ENCODE data around the gene STN1. TPM values are rescaled to one million over a fixed set of nuclear protein-coding genes. Genes with fewer than 3 reads are reported as not detected.
A peak's percentile ranks its signal among the peaks of the same experiment; 100 is the strongest.

The STN1 gene, protein sequence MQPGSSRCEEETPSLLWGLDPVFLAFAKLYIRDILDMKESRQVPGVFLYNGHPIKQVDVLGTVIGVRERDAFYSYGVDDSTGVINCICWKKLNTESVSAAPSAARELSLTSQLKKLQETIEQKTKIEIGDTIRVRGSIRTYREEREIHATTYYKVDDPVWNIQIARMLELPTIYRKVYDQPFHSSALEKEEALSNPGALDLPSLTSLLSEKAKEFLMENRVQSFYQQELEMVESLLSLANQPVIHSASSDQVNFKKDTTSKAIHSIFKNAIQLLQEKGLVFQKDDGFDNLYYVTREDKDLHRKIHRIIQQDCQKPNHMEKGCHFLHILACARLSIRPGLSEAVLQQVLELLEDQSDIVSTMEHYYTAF
- 5.1 and 6.2 TPM in 2 replicates for total RNA-seq (2011; cell fraction: chromatin; rRNA removed; ENCODE audit: low replicate concordance)
- total RNA-seq (2011; cell fraction: nucleolus; rRNA removed): 3.3 and 3.8 TPM in 2 replicates
- 4.1 and 5.1 TPM in 2 replicates for total RNA-seq (2011; cell fraction: nucleoplasm; rRNA removed)
- total RNA-seq (2014; rRNA removed): 9.2 and 10.2 TPM in 2 replicates
- 13.6 and 13.8 TPM in 2 replicates for total RNA-seq (2014; rRNA removed; fragmentation: Illumina TruSeq; extraction: Trizol)
- total RNA-seq (2015; rRNA removed; fragmentation: Illumina TruSeq; extraction: Trizol): 13.8 and 15.3 TPM in 2 replicates
- 9.0 and 9.1 TPM in 2 replicates for total RNA-seq (2021)
- 19.2 and 19.6 TPM in 2 replicates for polyA plus RNA-seq (2011; rRNA removed)
- 11.3 and 16.5 TPM in 2 replicates for polyA plus RNA-seq (2011; cell fraction: cytosol; rRNA removed)
- polyA plus RNA-seq (2011; cell fraction: nucleus; rRNA removed): 7.0 and 12.2 TPM in 2 replicates
- 12.3 and 16.5 TPM in 2 replicates for polyA plus RNA-seq (2012)
- polyA plus RNA-seq (2014; fragmentation: Illumina TruSeq; extraction: Trizol): 12.4 and 14.6 TPM in 2 replicates
- polyA plus RNA-seq (2014; fragmentation: Nextera tagmentation; extraction: Ambion mirVana): 10 to 100 TPM; 12.0 to 16.0 TPM
- polyA plus RNA-seq (2014; rRNA removed): 11.2 and 11.6 TPM in 2 replicates
- 16.5 and 19.9 TPM in 2 replicates for polyA minus RNA-seq (2011; rRNA and poly(A)+ RNA removed)
- polyA minus RNA-seq (2011; cell fraction: cytosol; rRNA and poly(A)+ RNA removed): 5.0 and 6.6 TPM in 2 replicates
- polyA minus RNA-seq (2011; cell fraction: nucleus; rRNA and poly(A)+ RNA removed): 2.8 and 8.0 TPM in 2 replicates
- Bru-seq, nascent RNA: percentile 64 among the genes with signal in this experiment
- BruChase-seq, experiment 1, labeled RNA remaining after a 2-hour chase: percentile 61 among the genes with signal in this experiment
- percentile 59 among the genes with signal in this experiment for BruChase-seq, experiment 2, labeled RNA remaining after a 6-hour chase
- long read RNA-seq, experiment 1, transcript STN1-201 (10 exons, 1,417 nt): major isoform, 21 of 27 reads
- long read RNA-seq, experiment 1, partial matches to known transcripts: 1 of 27 reads
- long read RNA-seq, experiment 1, other reads (novel, unspliced or antisense): 4 of 27 reads
- long read RNA-seq, experiment 2, transcript STN1-201 (10 exons, 1,417 nt): major isoform, 12 of 19 reads
- long read RNA-seq, experiment 2, partial matches to known transcripts: 3 of 19 reads
- long read RNA-seq, experiment 2, other reads (novel, unspliced or antisense): 2 of 19 reads
- long read RNA-seq, experiment 3, transcript STN1-201 (10 exons, 1,417 nt): major isoform, 10 of 14 reads
- long read RNA-seq, experiment 3, partial matches to known transcripts: 1 of 14 reads
- long read RNA-seq, experiment 3, other reads (novel, unspliced or antisense): 1 of 14 reads

DNA sequence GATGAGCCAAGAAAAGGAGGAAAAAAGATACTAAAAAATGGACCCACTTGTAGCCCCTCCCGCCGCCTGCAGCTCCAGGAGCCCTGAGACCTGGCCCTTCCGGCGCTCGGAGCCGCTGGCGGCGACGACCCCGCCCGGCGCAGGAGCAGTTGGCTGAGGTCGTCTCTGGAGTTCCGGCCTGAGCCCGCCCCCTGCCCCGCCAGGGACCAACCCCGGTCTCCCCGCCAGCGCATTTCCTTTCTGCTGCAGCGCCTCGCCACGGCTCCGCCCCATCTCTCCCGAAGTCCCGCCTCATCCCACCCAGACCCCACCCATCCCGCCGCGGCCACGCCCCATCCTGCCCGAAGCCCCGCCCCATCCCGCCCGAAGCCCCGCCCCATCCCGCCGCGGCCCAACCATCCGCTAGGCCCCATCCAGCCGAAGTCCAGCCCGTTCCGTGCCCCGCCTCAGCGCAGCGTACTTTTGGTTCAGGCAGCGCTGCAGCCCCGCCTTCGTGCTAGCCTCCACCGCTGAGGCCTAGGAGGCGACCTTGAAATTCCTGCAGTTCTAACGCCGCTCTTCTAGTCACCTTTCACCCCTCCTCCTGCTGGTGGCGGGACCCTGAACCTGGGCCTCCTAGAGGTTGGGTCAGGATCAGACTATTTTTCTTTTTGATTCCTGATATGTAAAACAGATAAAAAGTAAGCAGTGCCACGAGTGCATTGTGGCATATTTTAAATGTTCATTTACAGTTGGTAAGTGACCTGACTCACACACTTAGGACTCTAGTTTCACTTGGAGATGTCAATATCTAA, at the start of gene STN1:
Gene STN1 (minus strand): TSS at position 132 of the 794 bp plus-strand sequence. CDS start 590 bp downstream, outside the sequence.
- H3K9me1 ChIP-seq (ENCODE audit: control insufficient read depth, insufficient read depth, low read length): no peaks in the 10 kb centered on the region
- ATAC-seq (peak; percentile 97), DNase-seq (ENCODE audit: extremely low read depth in 1 of 4, low spot score in 3 of 4) (peak; percentile 92 to 95 (median 93)), FAIRE-seq (peak; percentile 73)
- ChIA-PET CTCF (ENCODE audit: low intra/inter-chr PET ratio) (no interaction called here), POLR2A (interaction anchor here (0.9 to 1.0 kb wide), 2 partner anchors 28 to 45 kb away, joined by 3 read pairs; no protein-coding TSS in a partner anchor)
- BruUV-seq (replicated peaks): no TSS peak
- no peaks in the 10 kb centered on the region for H3K27me3 ChIP-seq (ENCODE audit: control insufficient read depth in 2 of 2, insufficient read depth in 2 of 2, low read length in 2 of 2)
- peak within 1 kb of the TSS; percentile 99 for H3K4me2 ChIP-seq (ENCODE audit: insufficient read depth, low read length)
- intact Hi-C loops (cut with micrococcal nuclease) (loop anchor here (1.0 to 5.0 kb wide), 2 partner anchors 50 to 204 kb away; partner anchors contain the start of gene SFR1), in situ Hi-C loops (cut with MboI) (no loop called here)
- H4K20me1 ChIP-seq (replicated peaks; ENCODE audit: control insufficient read depth, insufficient read depth, low read length): 0 out of 2 replicates have a peak, but pooled peaks cover 3% of the 10 kb centered on the region
- no peaks in the 10 kb centered on the region; the same call in 1 of the 2 replicates for H3K9me3 ChIP-seq (replicated peaks; ENCODE audit: control insufficient read depth, insufficient read depth, low read depth, low read length)
- peak within 1 kb of the TSS; percentile 94 for H3K27ac ChIP-seq (ENCODE audit: extremely low read depth, low read depth, low read length)
- H3K4me1 ChIP-seq (replicated peaks in 1 of 2; ENCODE audit: control insufficient read depth in 2 of 2, insufficient read depth in 2 of 2, low read length in 2 of 2): peaks cover 6 to 9% of the 10 kb centered on the region in 2 experiments
- under 1% methylated on average over 11 of the region's 53 CpGs for WGBS (ENCODE audit: insufficient coverage, low coverage, missing lambda C conversion rate)
- no peaks in the 10 kb centered on the region; the same call in 2 of the 3 replicates for H3K36me3 ChIP-seq (ENCODE audit: control insufficient read depth, insufficient read depth, low read length)
- H3K79me2 ChIP-seq (ENCODE audit: control insufficient read depth, insufficient read depth, low read length): peaks cover 21% of the 10 kb centered on the region
- peak within 1 kb of the TSS; percentile 98 for H2AFZ ChIP-seq (ENCODE audit: low read depth, low read length)
- peak within 1 kb of the TSS; percentile 86 to 93 for H3K9ac ChIP-seq (ENCODE audit: insufficient read depth in 1 of 2, low read depth in 2 of 2, low read length in 2 of 2)
- H3K4me3 ChIP-seq: peak within 1 kb of the TSS; percentile 75
- TF ChIP-seq EWSR1 (IDR thresholded peaks at IDR 0.05; ENCODE audit: borderline replicate concordance, low read depth, partially characterized antibody) (no peak), ZNF586 (CRISPR knock-in tag; conservative IDR thresholded peaks at IDR 0.05) (no peak), NRF1 (conservative IDR thresholded peaks at IDR 0.05 in 1 of 2, IDR thresholded peaks at IDR 0.05 in 1 of 2) (peak; percentile 86 to 87), POLR2A (conservative IDR thresholded peaks at IDR 0.05) (peak; percentile 87), KDM5B (IDR thresholded peaks at IDR 0.05; ENCODE audit: insufficient replicate concordance, low read depth, low read length) (peak; percentile 80), MYNN (IDR thresholded peaks at IDR 0.05) (no peak), MYNN (CRISPR knock-in tag; IDR thresholded peaks at IDR 0.05) (no peak), FOS (IDR thresholded peaks at IDR 0.05; ENCODE audit: extremely low read depth, insufficient read length) (no peak), ZNF77 (CRISPR knock-in tag; IDR thresholded peaks at IDR 0.05) (no peak), KDM1A (IDR thresholded peaks at IDR 0.05) (peak; percentile 28 to 64; a peak in 2 of 4 replicates)
- TF ChIP-seq, protein P1, sequence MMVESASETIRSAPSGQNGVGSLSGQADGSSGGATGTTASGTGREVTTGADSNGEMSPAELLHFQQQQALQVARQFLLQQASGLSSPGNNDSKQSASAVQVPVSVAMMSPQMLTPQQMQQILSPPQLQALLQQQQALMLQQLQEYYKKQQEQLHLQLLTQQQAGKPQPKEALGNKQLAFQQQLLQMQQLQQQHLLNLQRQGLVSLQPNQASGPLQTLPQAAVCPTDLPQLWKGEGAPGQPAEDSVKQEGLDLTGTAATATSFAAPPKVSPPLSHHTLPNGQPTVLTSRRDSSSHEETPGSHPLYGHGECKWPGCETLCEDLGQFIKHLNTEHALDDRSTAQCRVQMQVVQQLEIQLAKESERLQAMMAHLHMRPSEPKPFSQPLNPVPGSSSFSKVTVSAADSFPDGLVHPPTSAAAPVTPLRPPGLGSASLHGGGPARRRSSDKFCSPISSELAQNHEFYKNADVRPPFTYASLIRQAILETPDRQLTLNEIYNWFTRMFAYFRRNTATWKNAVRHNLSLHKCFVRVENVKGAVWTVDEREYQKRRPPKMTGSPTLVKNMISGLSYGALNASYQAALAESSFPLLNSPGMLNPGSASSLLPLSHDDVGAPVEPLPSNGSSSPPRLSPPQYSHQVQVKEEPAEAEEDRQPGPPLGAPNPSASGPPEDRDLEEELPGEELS (CRISPR knock-in tag; IDR thresholded peaks at IDR 0.05; ENCODE audit: borderline replicate concordance): no peak
- TF ChIP-seq, protein P2, sequence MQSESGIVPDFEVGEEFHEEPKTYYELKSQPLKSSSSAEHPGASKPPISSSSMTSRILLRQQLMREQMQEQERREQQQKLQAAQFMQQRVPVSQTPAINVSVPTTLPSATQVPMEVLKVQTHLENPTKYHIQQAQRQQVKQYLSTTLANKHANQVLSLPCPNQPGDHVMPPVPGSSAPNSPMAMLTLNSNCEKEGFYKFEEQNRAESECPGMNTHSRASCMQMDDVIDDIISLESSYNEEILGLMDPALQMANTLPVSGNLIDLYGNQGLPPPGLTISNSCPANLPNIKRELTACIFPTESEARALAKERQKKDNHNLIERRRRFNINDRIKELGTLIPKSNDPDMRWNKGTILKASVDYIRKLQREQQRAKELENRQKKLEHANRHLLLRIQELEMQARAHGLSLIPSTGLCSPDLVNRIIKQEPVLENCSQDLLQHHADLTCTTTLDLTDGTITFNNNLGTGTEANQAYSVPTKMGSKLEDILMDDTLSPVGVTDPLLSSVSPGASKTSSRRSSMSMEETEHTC (IDR thresholded peaks at IDR 0.05): no peak

Measured in K562 (cell line).